Measurements from ENCODE around the gene RRM2. TPM values are rescaled to one million over a fixed set of nuclear protein-coding genes. Genes with fewer than 3 reads are reported as not detected.
A peak's percentile ranks its signal among the peaks of the same experiment; 100 is the strongest.

RRM2 gene
- total RNA-seq, 1 experiment from 2014 or later: 129 TPM

DNA sequence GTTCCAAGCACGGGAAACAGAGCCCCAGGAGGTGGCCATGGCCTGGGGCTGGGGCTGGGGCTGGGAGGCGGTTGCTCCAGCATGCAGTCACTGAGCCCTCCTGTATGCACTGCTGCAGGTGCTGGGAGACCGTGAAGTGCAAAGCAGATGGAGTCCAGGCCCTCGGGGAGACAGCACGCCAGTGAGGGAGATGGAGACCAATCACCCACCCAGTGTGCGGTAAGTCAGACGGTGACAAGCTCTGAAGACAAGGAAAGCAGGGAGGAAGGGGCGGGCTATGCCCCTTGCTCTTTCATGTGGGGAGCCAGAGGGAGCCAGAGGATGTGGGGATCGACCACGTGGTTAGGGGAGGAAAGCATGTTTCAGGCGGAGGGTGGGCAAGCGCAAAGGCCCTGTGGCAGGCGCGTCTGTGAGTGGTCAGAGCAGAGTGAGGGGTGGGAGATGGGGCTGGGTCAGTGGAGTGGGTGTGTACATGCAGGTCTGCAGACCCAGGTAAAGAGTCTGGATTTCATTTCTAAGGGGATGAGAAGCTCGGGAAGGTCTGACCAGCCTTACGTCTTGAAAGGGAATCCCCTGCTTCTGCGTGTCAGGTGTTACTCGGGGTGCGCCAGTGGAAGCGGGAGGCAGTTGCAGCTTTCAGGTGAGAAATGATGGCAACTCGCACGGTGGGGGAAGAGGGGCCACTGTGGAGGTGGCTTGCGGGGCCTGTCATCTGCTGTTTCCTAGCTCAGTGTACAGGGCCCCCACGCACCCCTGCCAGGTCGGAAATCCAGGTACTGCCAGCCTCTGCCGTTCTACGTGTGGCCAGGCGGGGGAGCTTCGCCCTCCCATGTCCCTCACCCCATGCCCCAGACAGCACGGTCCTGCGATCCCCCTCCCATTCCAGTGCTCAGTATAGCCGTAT lies 19.4 kb downstream of the RRM2 start:
- Mint-ChIP-seq H3K4me3 (no peak overlapping the region), H3K27me3 (ENCODE audit: low read depth) (no peaks in the 10 kb centered on the region), H3K9me3 (no peaks in the 10 kb centered on the region), H3K27ac (no peak overlapping the region; the same call in 1 of the 2 replicates), H3K4me1 (peaks cover 5% of the 10 kb centered on the region; the same call in 1 of the 2 replicates), H3K36me3 (no peaks in the 10 kb centered on the region; the same call in 1 of the 2 replicates)
- TF ChIP-seq RORB (CRISPR knock-in tag; IDR thresholded peaks at IDR 0.05): no peak
- TF ChIP-seq, protein P1, sequence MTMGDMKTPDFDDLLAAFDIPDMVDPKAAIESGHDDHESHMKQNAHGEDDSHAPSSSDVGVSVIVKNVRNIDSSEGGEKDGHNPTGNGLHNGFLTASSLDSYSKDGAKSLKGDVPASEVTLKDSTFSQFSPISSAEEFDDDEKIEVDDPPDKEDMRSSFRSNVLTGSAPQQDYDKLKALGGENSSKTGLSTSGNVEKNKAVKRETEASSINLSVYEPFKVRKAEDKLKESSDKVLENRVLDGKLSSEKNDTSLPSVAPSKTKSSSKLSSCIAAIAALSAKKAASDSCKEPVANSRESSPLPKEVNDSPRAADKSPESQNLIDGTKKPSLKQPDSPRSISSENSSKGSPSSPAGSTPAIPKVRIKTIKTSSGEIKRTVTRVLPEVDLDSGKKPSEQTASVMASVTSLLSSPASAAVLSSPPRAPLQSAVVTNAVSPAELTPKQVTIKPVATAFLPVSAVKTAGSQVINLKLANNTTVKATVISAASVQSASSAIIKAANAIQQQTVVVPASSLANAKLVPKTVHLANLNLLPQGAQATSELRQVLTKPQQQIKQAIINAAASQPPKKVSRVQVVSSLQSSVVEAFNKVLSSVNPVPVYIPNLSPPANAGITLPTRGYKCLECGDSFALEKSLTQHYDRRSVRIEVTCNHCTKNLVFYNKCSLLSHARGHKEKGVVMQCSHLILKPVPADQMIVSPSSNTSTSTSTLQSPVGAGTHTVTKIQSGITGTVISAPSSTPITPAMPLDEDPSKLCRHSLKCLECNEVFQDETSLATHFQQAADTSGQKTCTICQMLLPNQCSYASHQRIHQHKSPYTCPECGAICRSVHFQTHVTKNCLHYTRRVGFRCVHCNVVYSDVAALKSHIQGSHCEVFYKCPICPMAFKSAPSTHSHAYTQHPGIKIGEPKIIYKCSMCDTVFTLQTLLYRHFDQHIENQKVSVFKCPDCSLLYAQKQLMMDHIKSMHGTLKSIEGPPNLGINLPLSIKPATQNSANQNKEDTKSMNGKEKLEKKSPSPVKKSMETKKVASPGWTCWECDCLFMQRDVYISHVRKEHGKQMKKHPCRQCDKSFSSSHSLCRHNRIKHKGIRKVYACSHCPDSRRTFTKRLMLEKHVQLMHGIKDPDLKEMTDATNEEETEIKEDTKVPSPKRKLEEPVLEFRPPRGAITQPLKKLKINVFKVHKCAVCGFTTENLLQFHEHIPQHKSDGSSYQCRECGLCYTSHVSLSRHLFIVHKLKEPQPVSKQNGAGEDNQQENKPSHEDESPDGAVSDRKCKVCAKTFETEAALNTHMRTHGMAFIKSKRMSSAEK (CRISPR knock-in tag; IDR thresholded peaks at IDR 0.05; ENCODE audit: borderline replicate concordance): no peak
- peak; percentile 96 for TF ChIP-seq ZNF121 (CRISPR knock-in tag; IDR thresholded peaks at IDR 0.05)
- TF ChIP-seq, protein P2, sequence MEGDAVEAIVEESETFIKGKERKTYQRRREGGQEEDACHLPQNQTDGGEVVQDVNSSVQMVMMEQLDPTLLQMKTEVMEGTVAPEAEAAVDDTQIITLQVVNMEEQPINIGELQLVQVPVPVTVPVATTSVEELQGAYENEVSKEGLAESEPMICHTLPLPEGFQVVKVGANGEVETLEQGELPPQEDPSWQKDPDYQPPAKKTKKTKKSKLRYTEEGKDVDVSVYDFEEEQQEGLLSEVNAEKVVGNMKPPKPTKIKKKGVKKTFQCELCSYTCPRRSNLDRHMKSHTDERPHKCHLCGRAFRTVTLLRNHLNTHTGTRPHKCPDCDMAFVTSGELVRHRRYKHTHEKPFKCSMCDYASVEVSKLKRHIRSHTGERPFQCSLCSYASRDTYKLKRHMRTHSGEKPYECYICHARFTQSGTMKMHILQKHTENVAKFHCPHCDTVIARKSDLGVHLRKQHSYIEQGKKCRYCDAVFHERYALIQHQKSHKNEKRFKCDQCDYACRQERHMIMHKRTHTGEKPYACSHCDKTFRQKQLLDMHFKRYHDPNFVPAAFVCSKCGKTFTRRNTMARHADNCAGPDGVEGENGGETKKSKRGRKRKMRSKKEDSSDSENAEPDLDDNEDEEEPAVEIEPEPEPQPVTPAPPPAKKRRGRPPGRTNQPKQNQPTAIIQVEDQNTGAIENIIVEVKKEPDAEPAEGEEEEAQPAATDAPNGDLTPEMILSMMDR (IDR thresholded peaks at IDR 0.05): peak; percentile 60
- TF ChIP-seq MYBL2 (CRISPR knock-in tag; IDR thresholded peaks at IDR 0.05): no peak
- TF ChIP-seq GTF2I (CRISPR knock-in tag; conservative IDR thresholded peaks at IDR 0.05): 0 out of 2 replicates have a peak, but pooled peaks have one; percentile 53
- TF ChIP-seq, protein P3, sequence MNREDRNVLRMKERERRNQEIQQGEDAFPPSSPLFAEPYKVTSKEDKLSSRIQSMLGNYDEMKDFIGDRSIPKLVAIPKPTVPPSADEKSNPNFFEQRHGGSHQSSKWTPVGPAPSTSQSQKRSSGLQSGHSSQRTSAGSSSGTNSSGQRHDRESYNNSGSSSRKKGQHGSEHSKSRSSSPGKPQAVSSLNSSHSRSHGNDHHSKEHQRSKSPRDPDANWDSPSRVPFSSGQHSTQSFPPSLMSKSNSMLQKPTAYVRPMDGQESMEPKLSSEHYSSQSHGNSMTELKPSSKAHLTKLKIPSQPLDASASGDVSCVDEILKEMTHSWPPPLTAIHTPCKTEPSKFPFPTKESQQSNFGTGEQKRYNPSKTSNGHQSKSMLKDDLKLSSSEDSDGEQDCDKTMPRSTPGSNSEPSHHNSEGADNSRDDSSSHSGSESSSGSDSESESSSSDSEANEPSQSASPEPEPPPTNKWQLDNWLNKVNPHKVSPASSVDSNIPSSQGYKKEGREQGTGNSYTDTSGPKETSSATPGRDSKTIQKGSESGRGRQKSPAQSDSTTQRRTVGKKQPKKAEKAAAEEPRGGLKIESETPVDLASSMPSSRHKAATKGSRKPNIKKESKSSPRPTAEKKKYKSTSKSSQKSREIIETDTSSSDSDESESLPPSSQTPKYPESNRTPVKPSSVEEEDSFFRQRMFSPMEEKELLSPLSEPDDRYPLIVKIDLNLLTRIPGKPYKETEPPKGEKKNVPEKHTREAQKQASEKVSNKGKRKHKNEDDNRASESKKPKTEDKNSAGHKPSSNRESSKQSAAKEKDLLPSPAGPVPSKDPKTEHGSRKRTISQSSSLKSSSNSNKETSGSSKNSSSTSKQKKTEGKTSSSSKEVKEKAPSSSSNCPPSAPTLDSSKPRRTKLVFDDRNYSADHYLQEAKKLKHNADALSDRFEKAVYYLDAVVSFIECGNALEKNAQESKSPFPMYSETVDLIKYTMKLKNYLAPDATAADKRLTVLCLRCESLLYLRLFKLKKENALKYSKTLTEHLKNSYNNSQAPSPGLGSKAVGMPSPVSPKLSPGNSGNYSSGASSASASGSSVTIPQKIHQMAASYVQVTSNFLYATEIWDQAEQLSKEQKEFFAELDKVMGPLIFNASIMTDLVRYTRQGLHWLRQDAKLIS (CRISPR knock-in tag; IDR thresholded peaks at IDR 0.05; ENCODE audit: borderline replicate concordance): no peak
- TF ChIP-seq NFATC4 (CRISPR knock-in tag; IDR thresholded peaks at IDR 0.05): no peak
- ATAC-seq (peak; percentile 89), DNase-seq (ENCODE audit: low spot score) (peak; percentile 68)
- POLR2A ChIA-PET: no interaction called here
- CTCF ChIA-PET: interaction anchor here (0.6 to 4.5 kb wide), 30 partner anchors 9 to 292 kb away, joined by 3 to 81 read pairs (median 4); partner anchors contain the start of gene HPCAL1

DNA sequence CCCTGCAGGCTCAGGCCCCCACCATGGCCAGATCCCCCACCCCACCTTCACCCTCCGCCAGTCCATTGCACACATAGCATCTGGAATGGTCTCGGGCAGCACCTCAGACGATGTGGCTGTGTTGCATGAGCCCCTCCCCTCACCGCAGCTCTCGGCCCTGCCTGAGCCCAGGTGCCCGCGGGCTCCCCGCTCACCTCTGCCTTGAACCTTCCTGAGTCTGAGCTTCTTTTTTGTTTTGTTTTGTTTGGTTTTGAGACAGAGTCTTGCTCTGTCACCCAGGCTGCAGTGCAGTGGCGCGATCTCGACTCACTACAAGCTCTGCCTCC lies 20.1 kb downstream of the RRM2 start:
- POLR2A ChIA-PET: no interaction called here
- CTCF ChIA-PET: interaction anchor here (0.6 to 4.5 kb wide), 27 partner anchors 10 to 291 kb away, joined by 3 to 81 read pairs (median 4); partner anchors contain the start of gene HPCAL1
- H3K27me3 Mint-ChIP-seq (ENCODE audit: low read depth): no peaks in the 10 kb centered on the region
- no peak overlapping the region for H3K4me3 Mint-ChIP-seq
- no peak overlapping the region for H3K27ac Mint-ChIP-seq
- no peak for TF ChIP-seq MYBL2 (CRISPR knock-in tag; IDR thresholded peaks at IDR 0.05)
- no peak for TF ChIP-seq IRF2 (CRISPR knock-in tag; IDR thresholded peaks at IDR 0.05; ENCODE audit: borderline replicate concordance, low read depth)
- TF ChIP-seq, protein P4, sequence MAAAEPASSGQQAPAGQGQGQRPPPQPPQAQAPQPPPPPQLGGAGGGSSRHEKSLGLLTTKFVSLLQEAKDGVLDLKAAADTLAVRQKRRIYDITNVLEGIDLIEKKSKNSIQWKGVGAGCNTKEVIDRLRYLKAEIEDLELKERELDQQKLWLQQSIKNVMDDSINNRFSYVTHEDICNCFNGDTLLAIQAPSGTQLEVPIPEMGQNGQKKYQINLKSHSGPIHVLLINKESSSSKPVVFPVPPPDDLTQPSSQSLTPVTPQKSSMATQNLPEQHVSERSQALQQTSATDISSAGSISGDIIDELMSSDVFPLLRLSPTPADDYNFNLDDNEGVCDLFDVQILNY (CRISPR knock-in tag; IDR thresholded peaks at IDR 0.05): no peak
- TF ChIP-seq RELA (CRISPR knock-in tag; IDR thresholded peaks at IDR 0.05; ENCODE audit: borderline replicate concordance): no peak
- TF ChIP-seq ZNF263 (CRISPR knock-in tag; IDR thresholded peaks at IDR 0.05; ENCODE audit: low read depth): no peak
- no peak for TF ChIP-seq FOXJ3 (CRISPR knock-in tag; IDR thresholded peaks at IDR 0.05; ENCODE audit: borderline replicate concordance)
- TF ChIP-seq, protein P5, sequence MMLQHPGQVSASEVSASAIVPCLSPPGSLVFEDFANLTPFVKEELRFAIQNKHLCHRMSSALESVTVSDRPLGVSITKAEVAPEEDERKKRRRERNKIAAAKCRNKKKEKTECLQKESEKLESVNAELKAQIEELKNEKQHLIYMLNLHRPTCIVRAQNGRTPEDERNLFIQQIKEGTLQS (CRISPR knock-in tag; conservative IDR thresholded peaks at IDR 0.05): no peak
- no peak for TF ChIP-seq ETV6 (CRISPR knock-in tag; IDR thresholded peaks at IDR 0.05)
- TF ChIP-seq GTF2I (CRISPR knock-in tag; conservative IDR thresholded peaks at IDR 0.05): no peak
- TF ChIP-seq FOXP1 (CRISPR knock-in tag; IDR thresholded peaks at IDR 0.05; ENCODE audit: borderline replicate concordance): no peak
- no peak for TF ChIP-seq RORB (CRISPR knock-in tag; IDR thresholded peaks at IDR 0.05)
- TF ChIP-seq NFATC4 (CRISPR knock-in tag; IDR thresholded peaks at IDR 0.05): no peak
- H3K36me3 Mint-ChIP-seq: no peaks in the 10 kb centered on the region; the same call in none of the 2 replicates
- ATAC-seq (peak; percentile 9; the same call in 1 of the 2 replicates), DNase-seq (ENCODE audit: low spot score) (no peak)
- no peaks in the 10 kb centered on the region for H3K9me3 Mint-ChIP-seq
- peaks cover 3% of the 10 kb centered on the region; the same call in 1 of the 2 replicates for H3K4me1 Mint-ChIP-seq

Measured in WTC11 (cell line).